ENCODE measurements around the gene ZIK1. TPM values are rescaled to one million over a fixed set of nuclear protein-coding genes. Genes with fewer than 3 reads are reported as not detected.

Gene ZIK1
- total and polyA plus RNA-seq, 9 of the 15 experiments (the other 6 are each of a cell fraction or from before 2014, with no cell fraction given) = 0.03 to 0.42 (median 0.15) TPM; not detected in 1

DNA sequence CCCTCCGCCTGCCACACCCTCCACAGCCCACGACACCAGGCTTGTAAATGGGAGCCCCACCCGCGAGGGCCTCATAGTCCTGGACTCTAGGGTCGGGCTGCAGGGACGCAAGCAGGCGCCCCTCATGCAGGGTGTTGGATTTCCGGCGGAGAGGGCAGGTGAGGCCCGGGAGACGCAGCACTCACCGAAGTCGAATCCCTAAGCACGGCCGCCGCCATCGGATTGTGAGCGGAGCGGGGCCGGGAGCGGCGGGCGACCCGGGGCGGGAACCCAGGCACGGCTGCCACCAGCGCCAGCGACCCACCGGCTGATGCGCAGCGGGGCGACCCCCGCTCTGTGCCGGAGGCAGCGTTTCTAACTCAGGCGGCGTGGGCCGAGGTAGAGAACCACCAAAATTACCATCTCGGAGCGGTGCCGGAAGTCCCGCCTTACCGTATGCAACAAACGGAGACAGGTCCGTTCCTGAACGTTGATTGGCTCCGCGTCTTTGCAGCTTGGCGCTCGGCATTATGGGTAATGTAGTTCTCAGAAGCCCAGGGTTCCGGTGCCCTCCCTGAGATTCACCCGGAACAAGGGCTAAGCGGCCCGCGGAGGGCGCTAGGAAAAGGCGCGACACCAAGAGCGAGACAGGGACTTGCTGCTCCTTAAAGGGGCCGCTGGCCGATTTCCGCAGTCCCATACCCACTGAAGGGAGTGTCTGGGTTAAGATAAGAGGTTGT, 5.3 kb upstream of the ZIK1 start, which contains the start of gene ZNF416 (continued):
- TF ChIP-seq POU5F1 (IDR thresholded peaks at IDR 0.05; ENCODE audit: borderline replicate concordance, low read depth, low read length, partially characterized antibody) = no peak
- peak; percentile 20 for TF ChIP-seq NEUROD1 (IDR thresholded peaks at IDR 0.05; ENCODE audit: borderline replicate concordance, low read depth, low read length, partially characterized antibody)
- no peak for TF ChIP-seq MED1 (CRISPR knock-in tag; IDR thresholded peaks at IDR 0.05; ENCODE audit: borderline replicate concordance)
- TF ChIP-seq POLR2AphosphoS2 (IDR thresholded peaks at IDR 0.05; ENCODE audit: low read length) = no peak
- no peak for TF ChIP-seq ELF4 (CRISPR knock-in tag; IDR thresholded peaks at IDR 0.05)
- TF ChIP-seq, protein P1, sequence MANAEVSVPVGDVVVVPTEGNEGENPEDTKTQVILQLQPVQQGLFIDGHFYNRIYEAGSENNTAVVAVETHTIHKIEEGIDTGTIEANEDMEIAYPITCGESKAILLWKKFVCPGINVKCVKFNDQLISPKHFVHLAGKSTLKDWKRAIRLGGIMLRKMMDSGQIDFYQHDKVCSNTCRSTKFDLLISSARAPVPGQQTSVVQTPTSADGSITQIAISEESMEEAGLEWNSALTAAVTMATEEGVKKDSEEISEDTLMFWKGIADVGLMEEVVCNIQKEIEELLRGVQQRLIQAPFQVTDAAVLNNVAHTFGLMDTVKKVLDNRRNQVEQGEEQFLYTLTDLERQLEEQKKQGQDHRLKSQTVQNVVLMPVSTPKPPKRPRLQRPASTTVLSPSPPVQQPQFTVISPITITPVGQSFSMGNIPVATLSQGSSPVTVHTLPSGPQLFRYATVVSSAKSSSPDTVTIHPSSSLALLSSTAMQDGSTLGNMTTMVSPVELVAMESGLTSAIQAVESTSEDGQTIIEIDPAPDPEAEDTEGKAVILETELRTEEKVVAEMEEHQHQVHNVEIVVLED (CRISPR knock-in tag; IDR thresholded peaks at IDR 0.05) = peak; percentile 53; the same call in 1 of the 2 replicates
- TF ChIP-seq MAFF (IDR thresholded peaks at IDR 0.05; ENCODE audit: low read length) = no peak
- no peak for TF ChIP-seq GTF3C2 (IDR thresholded peaks at IDR 0.05; ENCODE audit: borderline replicate concordance, extremely low read depth, insufficient read length)
- no peak for TF ChIP-seq BRF1 (IDR thresholded peaks at IDR 0.05; ENCODE audit: borderline replicate concordance, extremely low read depth, insufficient read length)
- TF ChIP-seq, protein P2, sequence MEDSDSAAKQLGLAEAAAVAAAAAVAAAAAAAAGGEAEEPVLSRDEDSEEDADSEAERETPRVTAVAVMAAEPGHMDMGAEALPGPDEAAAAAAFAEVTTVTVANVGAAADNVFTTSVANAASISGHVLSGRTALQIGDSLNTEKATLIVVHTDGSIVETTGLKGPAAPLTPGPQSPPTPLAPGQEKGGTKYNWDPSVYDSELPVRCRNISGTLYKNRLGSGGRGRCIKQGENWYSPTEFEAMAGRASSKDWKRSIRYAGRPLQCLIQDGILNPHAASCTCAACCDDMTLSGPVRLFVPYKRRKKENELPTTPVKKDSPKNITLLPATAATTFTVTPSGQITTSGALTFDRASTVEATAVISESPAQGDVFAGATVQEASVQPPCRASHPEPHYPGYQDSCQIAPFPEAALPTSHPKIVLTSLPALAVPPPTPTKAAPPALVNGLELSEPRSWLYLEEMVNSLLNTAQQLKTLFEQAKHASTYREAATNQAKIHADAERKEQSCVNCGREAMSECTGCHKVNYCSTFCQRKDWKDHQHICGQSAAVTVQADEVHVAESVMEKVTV (CRISPR knock-in tag; IDR thresholded peaks at IDR 0.05) = no peak
- no peak for TF ChIP-seq USF1 (CRISPR knock-in tag; IDR thresholded peaks at IDR 0.05)
- TF ChIP-seq, protein P3, sequence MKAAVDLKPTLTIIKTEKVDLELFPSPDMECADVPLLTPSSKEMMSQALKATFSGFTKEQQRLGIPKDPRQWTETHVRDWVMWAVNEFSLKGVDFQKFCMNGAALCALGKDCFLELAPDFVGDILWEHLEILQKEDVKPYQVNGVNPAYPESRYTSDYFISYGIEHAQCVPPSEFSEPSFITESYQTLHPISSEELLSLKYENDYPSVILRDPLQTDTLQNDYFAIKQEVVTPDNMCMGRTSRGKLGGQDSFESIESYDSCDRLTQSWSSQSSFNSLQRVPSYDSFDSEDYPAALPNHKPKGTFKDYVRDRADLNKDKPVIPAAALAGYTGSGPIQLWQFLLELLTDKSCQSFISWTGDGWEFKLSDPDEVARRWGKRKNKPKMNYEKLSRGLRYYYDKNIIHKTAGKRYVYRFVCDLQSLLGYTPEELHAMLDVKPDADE (conservative IDR thresholded peaks at IDR 0.05; ENCODE audit: control insufficient read depth, low read depth, low read length) = 0 out of 2 replicates have a peak, but pooled peaks have one; percentile 28
- no peak for TF ChIP-seq NBN (IDR thresholded peaks at IDR 0.05; ENCODE audit: low read depth)
- TF ChIP-seq OTX1 (CRISPR knock-in tag; IDR thresholded peaks at IDR 0.05) = no peak
- no peak for TF ChIP-seq MIER1 (IDR thresholded peaks at IDR 0.05; ENCODE audit: low read depth)
- TF ChIP-seq PHTF2 (CRISPR knock-in tag; IDR thresholded peaks at IDR 0.05) = no peak
- no peak for TF ChIP-seq HEY1 (CRISPR knock-in tag; IDR thresholded peaks at IDR 0.05; ENCODE audit: borderline replicate concordance)
- no peak for TF ChIP-seq ZNF12 (CRISPR knock-in tag; IDR thresholded peaks at IDR 0.05)
- TF ChIP-seq ZZZ3 (IDR thresholded peaks at IDR 0.05) = no peak
- peak; percentile 73 for TF ChIP-seq CXXC5 (CRISPR knock-in tag; IDR thresholded peaks at IDR 0.05)

All from K562 (cell line).